Lung (tissue), 12 donors: ENCODE data around the gene AHCTF1. TPM values are rescaled to one million over a fixed set of nuclear protein-coding genes. Genes with fewer than 3 reads are reported as not detected.

Experiments used
- ATAC-seq: fragments of 200-7000 bp; cut with Tn5 transposase; one replicate; pipeline ENCODE4 v1.9.1; 2020; ENCODE audit warnings: moderate number of reproducible peaks; ENCODE audit not compliant: insufficient read depth, low FRiP score
- DNase-seq, 3 donors: peaks; one replicate each; pipeline ENCODE4 v3.0.0-alpha.2; 2013 to 2017
- H3K27ac ChIP-seq, 2 donors: one replicate each; pipeline ENCODE4 v1.5.1; 2013; ENCODE audit warnings: mild to moderate bottlenecking in 2 of 2, moderate library complexity in 2 of 2, control low read depth in 1 of 2, inconsistent platforms in 1 of 2, low read depth in 1 of 2, low read length in 1 of 2
- H3K27me3 ChIP-seq, 3 donors: one replicate each; pipeline ENCODE4 v1.5.1; 2013; ENCODE audit warnings: low read length in 2 of 3; ENCODE audit not compliant: control insufficient read depth in 3 of 3, insufficient read depth in 3 of 3
- H3K36me3 ChIP-seq, 4 donors: one replicate each; pipeline ENCODE4 v1.5.1; 2013; ENCODE audit warnings: low read length in 4 of 4, mild to moderate bottlenecking in 1 of 4, moderate library complexity in 1 of 4; ENCODE audit not compliant: control insufficient read depth in 4 of 4, insufficient read depth in 4 of 4
- H3K4me1 ChIP-seq, 5 donors: one replicate each; pipeline ENCODE4 v1.5.1; 2013; ENCODE audit warnings: low read length in 5 of 5, mild to moderate bottlenecking in 2 of 5, moderate library complexity in 1 of 5; ENCODE audit not compliant: control insufficient read depth in 5 of 5, insufficient read depth in 5 of 5
- H3K4me3 ChIP-seq: one replicate; pipeline ENCODE4 v1.5.1; 2013; ENCODE audit warnings: mild to moderate bottlenecking, control low read depth, moderate library complexity
- H3K9ac ChIP-seq, 2 donors: one replicate each; pipeline ENCODE4 v1.5.1; 2013; ENCODE audit warnings: low read length in 2 of 2, control low read depth in 1 of 2; ENCODE audit not compliant: insufficient read depth in 1 of 2
- H3K9me3 ChIP-seq, 4 donors: one replicate each; pipeline ENCODE4 v1.5.1; 2013; ENCODE audit warnings: low read length in 3 of 4, mild to moderate bottlenecking in 1 of 4, moderate library complexity in 1 of 4; ENCODE audit not compliant: control insufficient read depth in 4 of 4, insufficient read depth in 3 of 4
- CTCF ChIP-seq: IDR thresholded peaks from 2 replicates; pipeline ENCODE4 v1.5.1; 2012; ENCODE audit warnings: mild to moderate bottlenecking; ENCODE audit errors: control extremely low read depth, extremely low read depth
- WGBS, 2 donors: extraction: QIAGEN DNeasy Blood & Tissue Kit; methylation state at CpG; one replicate each; pipeline ENCODE4 v1.1.7; 2013; 5-methylcytosine and 5-hydroxymethylcytosine counted together
- polyA plus RNA-seq, 2 donors: library from polyadenylated mRNA; stranded (reverse); fragments of 200-250 nt; gene quantifications; one replicate each; pipeline ENCODE4 v1.2.1, GENCODE V29; 2013
- total RNA-seq, 2 donors: library from RNA; depleted of rRNA in 1 of 2; stranded (reverse); fragments of >200 nt in 1 of 2; gene quantifications; one replicate each; pipeline ENCODE4 v1.2.1, GENCODE V29; 2014 to 2021
- donor health status: control.
- donor health status: control.
- donor health status: Bipolar disorder and iron deficiency.
- donor health status: healthy.
- donor health status: DM: yes; HTN: yes; CAD: no.

The AHCTF1 gene
- total and polyA plus RNA-seq, 4 donors, result 7.9 to 44.3 (median 22.2) TPM

DNA sequence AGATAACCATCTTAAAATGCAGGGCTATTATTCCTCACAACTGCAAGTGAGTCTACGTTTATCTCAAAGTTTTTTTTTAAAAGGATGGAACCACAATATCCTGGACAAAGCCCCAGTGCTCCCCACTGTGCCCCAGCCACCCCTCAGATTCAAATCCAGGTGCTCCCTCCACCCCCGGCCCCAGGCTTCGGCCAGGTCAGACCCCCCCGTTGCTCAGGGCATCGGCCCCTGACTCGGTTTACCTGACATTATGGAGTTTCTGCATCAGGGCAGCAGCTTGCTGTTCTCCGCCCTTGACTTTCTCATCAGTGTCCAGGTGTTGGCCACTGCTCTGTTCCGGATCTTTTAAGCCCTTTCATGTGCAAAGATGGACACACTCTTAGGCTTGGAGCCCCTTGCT is 134.6 kb downstream of the AHCTF1 start:
- peaks cover 0 to 18% (median 4%) of the 10 kb centered on the region in 5 donors for H3K4me1 ChIP-seq
- WGBS, 2 donors, result 81 to 87% methylated on average over 8 of the region's 8 CpGs
- H3K9ac ChIP-seq, result no peak overlapping the region
- H3K9me3 ChIP-seq, result peaks cover 0 to 2% (median 0%) of the 10 kb centered on the region in 4 donors
- DNase-seq, result no peak
- TF ChIP-seq CTCF, result no peak
- no peaks in the 10 kb centered on the region for H3K27me3 ChIP-seq
- no peaks in the 10 kb centered on the region for H3K36me3 ChIP-seq
- no peak overlapping the region for H3K4me3 ChIP-seq
- ATAC-seq, result no peak
- no peak overlapping the region for H3K27ac ChIP-seq

DNA sequence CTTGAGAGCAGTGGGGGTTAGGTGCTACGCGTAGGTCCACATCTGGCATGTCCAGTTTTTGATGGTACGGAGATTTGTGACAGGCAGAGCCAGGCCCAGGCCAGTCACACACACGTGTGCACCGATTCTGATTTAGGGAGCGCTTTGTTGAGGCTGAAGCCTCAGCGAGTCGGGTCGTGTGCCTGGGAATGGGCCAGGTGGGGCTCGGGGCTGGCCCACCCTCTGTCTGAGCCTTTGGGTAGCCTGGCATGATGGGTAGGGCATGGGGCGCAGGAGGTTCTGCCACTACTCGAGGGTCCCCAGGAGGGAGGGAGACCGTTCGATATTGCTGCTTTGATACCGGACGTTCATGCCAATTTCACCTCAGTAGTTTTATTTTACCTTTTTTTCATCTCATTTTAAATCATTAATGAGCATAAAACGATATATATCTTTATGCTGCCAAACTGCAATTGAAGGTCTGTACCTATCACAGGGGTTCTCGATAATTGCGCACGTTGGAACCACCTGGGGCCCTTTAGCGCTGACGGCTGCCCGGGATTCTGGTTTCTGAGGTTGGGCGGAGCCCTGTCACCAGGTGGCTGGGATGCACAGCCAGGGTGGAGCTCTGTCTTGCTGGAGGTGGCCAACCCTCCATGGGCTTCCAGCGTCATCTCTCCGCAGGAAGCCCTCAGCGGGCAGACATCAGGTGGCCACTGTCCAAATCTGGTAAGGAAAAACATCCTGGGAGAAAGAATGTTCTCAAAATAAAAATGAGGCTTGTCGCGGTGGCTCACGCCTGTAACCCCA is 135.6 kb downstream of the AHCTF1 start:
- Histone ChIP-seq H3K9me3 (peaks cover 0 to 2% (median 0%) of the 10 kb centered on the region in 4 donors), H3K36me3 (no peaks in the 10 kb centered on the region), H3K4me1 (peaks cover 0 to 12% (median 4%) of the 10 kb centered on the region in 5 donors), H3K9ac (no peak overlapping the region), H3K4me3 (no peak overlapping the region), H3K27me3 (no peaks in the 10 kb centered on the region), H3K27ac (no peak overlapping the region)
- ATAC-seq, result no peak
- TF ChIP-seq CTCF, result no peak
- no peak for DNase-seq
- WGBS, 2 donors, result 94% methylated on average over 30 of the region's 30 CpGs

DNA sequence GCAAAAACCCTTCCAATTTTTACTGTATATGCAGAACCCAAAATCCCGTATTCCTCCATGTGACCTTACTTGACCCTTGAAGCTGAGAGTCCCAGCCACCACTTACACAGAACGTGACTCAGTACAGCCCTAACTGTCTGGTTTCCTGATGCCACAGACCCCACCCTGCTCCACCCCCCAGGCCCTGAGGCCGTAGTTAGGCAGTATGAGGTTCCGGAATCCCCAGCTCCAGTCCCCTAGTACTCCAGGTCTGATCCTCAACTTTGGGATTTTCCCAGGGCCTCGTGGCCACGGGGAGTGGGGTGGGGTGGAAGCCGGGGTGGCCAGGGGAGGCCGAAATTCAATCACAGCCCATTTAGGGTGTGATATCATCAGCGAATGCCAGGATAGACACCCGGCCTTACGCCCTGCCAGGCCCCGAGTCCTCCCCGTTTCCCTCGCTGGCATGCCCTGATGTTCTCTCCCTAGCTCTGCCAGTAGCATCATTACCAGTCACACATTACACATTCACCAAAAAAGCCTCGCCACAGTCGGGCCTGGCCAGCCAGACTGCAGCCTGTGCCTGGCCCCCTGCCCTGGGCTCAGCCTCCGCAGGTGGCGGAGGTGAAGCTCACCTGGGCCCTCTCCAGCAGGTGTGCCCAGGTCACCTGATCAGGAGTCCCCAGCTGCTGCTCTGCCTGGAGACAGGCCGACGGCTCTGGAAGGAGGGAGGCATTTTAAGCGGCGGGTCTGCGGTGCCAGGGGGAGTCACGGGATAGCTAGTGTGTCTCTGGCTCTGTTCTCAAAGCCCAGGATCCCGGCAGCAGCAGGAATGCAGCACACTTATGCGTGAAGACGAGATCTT is 136.7 kb downstream of the AHCTF1 start:
- H3K9me3 ChIP-seq, result peaks cover 0 to 2% (median 0%) of the 10 kb centered on the region in 4 donors
- ATAC-seq, result no peak
- H3K27ac ChIP-seq, result no peak overlapping the region
- WGBS, 2 donors, result 63 to 76% methylated on average over 27 of the region's 27 CpGs
- no peaks in the 10 kb centered on the region for H3K27me3 ChIP-seq
- H3K9ac ChIP-seq, result no peak overlapping the region
- H3K36me3 ChIP-seq, result no peaks in the 10 kb centered on the region
- no peak for TF ChIP-seq CTCF
- H3K4me1 ChIP-seq, result peaks cover 0 to 12% (median 4%) of the 10 kb centered on the region in 5 donors
- no peak for DNase-seq
- H3K4me3 ChIP-seq, result no peak overlapping the region
